Upper lobe of right lung (tissue), 1 donor: Measurements from ENCODE around the gene ANKZF1. TPM values are rescaled to one million over a fixed set of nuclear protein-coding genes. Genes with fewer than 3 reads are reported as not detected.

Source experiments
- ATAC-seq: fragments of 200-7000 bp; cut with Tn5 transposase; one replicate; pipeline ENCODE4 v1.9.1; 2020; ENCODE audit warnings: mild to moderate bottlenecking, moderate library complexity
- DNase-seq: peaks from one replicate; pipeline ENCODE4 v3.0.0-alpha.2; 2020
- H3K27ac ChIP-seq: fragments of 200-600 bp; one replicate; pipeline ENCODE4 v1.8.0; 2022
- H3K27me3 ChIP-seq: fragments of 200-600 bp; one replicate; pipeline ENCODE4 v1.8.0; 2022; ENCODE audit warnings: mild to moderate bottlenecking
- H3K36me3 ChIP-seq: fragments of 200-600 bp; one replicate; pipeline ENCODE4 v1.8.0; 2022
- H3K4me1 ChIP-seq: fragments of 200-600 bp; one replicate; pipeline ENCODE4 v1.8.0; 2022
- H3K4me3 ChIP-seq: fragments of 200-600 bp; one replicate; pipeline ENCODE4 v1.8.0; 2022; ENCODE audit warnings: mild to moderate bottlenecking
- H3K9me3 ChIP-seq: fragments of 200-600 bp; one replicate; pipeline ENCODE4 v1.8.0; 2022
- CTCF ChIP-seq: fragments of 200-600 bp; IDR thresholded peaks from one replicate; pipeline ENCODE4 v1.8.0; 2022; ENCODE audit warnings: antibody characterized with exemption
- intact Hi-C: fragments of 100-400 bp; cut with DNase I; formaldehyde crosslinking; loops from one replicate; pipeline ENCODE4 v1.11.0; 2022
- total RNA-seq: library from RNA; stranded (reverse); fragmentation: NEBNext Ultra II Directional; extraction: Animal tissue kit (Norgen Biotek cat#: 25700); gene quantifications from one replicate; pipeline ENCODE4 v1.2.1, GENCODE V29; 2021
- donor health status: DM: no; HTN: yes; CAD: no; lungs with severe emphysema.

Gene ANKZF1
- total RNA-seq, 1 donor from 2014 or later: 37.6 TPM

GRCh38 chr2:219214786-219215185 lies 14.8 kb upstream of the ANKZF1 start:
- ATAC-seq (no peak), DNase-seq (no peak)
- intact Hi-C loops: no loop called here
- no peak for TF ChIP-seq CTCF
- Histone ChIP-seq H3K27ac (no peak overlapping the region), H3K4me3 (no peak overlapping the region), H3K4me1 (peaks cover 19% of the 10 kb centered on the region), H3K36me3 (peaks cover 43% of the 10 kb centered on the region), H3K27me3 (no peaks in the 10 kb centered on the region), H3K9me3 (no peaks in the 10 kb centered on the region)

GRCh38 chr2:219215871-219216534 lies 13.6 kb upstream of the ANKZF1 start:
- Histone ChIP-seq H3K4me1 (peaks cover 21% of the 10 kb centered on the region), H3K9me3 (no peaks in the 10 kb centered on the region), H3K27ac (no peak overlapping the region), H3K27me3 (no peaks in the 10 kb centered on the region), H3K36me3 (peaks cover 46% of the 10 kb centered on the region), H3K4me3 (no peak overlapping the region)
- TF ChIP-seq CTCF: no peak
- DNase-seq: no peak
- ATAC-seq: no peak
- intact Hi-C loops: no loop called here

GRCh38 chr2:219216535-219216915 lies 13.1 kb upstream of the ANKZF1 start:
- no peak overlapping the region for H3K27ac ChIP-seq
- no peak for ATAC-seq
- H3K36me3 ChIP-seq: peaks cover 51% of the 10 kb centered on the region
- TF ChIP-seq CTCF: no peak
- H3K4me1 ChIP-seq: peaks cover 21% of the 10 kb centered on the region
- DNase-seq: no peak
- no peak overlapping the region for H3K4me3 ChIP-seq
- H3K9me3 ChIP-seq: no peaks in the 10 kb centered on the region
- H3K27me3 ChIP-seq: no peaks in the 10 kb centered on the region
- intact Hi-C loops: no loop called here

- ATAC-seq (peak; percentile 67), DNase-seq (peak; percentile 83)
- no peak for TF ChIP-seq CTCF
- H3K4me1 ChIP-seq: peaks cover 21% of the 10 kb centered on the region
- H3K27ac ChIP-seq: peak overlapping the region; percentile 75
- H3K36me3 ChIP-seq: peaks cover 59% of the 10 kb centered on the region
- peak overlapping the region; percentile 65 for H3K4me3 ChIP-seq
- no peaks in the 10 kb centered on the region for H3K27me3 ChIP-seq
- H3K9me3 ChIP-seq: no peaks in the 10 kb centered on the region
- intact Hi-C loops: no loop called here
These were observed 11.3 kb upstream of the ANKZF1 start for GRCh38 chr2:219218217-219218731.

GRCh38 chr2:219218732-219219701 lies 10.6 kb upstream of the ANKZF1 start, which contains the start of gene ABCB6:
Gene ABCB6, minus strand, starts transcription at chr2:219218958. Its CDS starts 285 bp downstream, at chr2:219218673.
- peak within 1 kb of the TSS; percentile 65 for H3K4me3 ChIP-seq
- ATAC-seq (peak; percentile 93), DNase-seq (peak; percentile 96)
- peak within 1 kb of the TSS; percentile 75 for H3K27ac ChIP-seq
- H3K4me1 ChIP-seq: peaks cover 21% of the 10 kb centered on the region
- H3K36me3 ChIP-seq: peaks cover 59% of the 10 kb centered on the region
- no peak for TF ChIP-seq CTCF
- H3K27me3 ChIP-seq: no peaks in the 10 kb centered on the region
- no peaks in the 10 kb centered on the region for H3K9me3 ChIP-seq
- intact Hi-C loops: no loop called here
